ENCODE results near the gene CSTF2T. TPM values are rescaled to one million over a fixed set of nuclear protein-coding genes. Genes with fewer than 3 reads are reported as not detected.
"Not testable (repeated sequence)": the region's sequence is repeated elsewhere in the genome, so short reads cannot be mapped to it uniquely, and the experiment has no call there.

The CSTF2T gene
- polyA plus RNA-seq, 3 donors from 2014 or later: 10.0 to 19.2 (median 11.7) TPM

GRCh38 chr10:51688826-51689225 lies 10.6 kb downstream of the CSTF2T start:
- not testable (repeated sequence) for H3K4me1 Mint-ChIP-seq; DNase-seq; H3K4me3 Mint-ChIP-seq; H3K9me3 Mint-ChIP-seq; H3K27ac Mint-ChIP-seq; H3K36me3 Mint-ChIP-seq; H3K27me3 Mint-ChIP-seq (ENCODE audit: low read depth in 3 of 3)

GRCh38 chr10:51687296-51687695 lies 12.1 kb downstream of the CSTF2T start:
- no peak for DNase-seq
- no peak overlapping the region for H3K27ac Mint-ChIP-seq
- no peaks in the 10 kb centered on the region for H3K4me1 Mint-ChIP-seq
- H3K4me3 Mint-ChIP-seq: no peak overlapping the region
- no peaks in the 10 kb centered on the region for H3K36me3 Mint-ChIP-seq
- peaks cover 0 to 1% (median 0%) of the 10 kb centered on the region in 6 donors for H3K9me3 Mint-ChIP-seq
- H3K27me3 Mint-ChIP-seq (ENCODE audit: low read depth in 3 of 3): peaks cover 2 to 5% (median 4%) of the 10 kb centered on the region in 3 donors

GRCh38 chr10:51685768-51686167 lies 13.6 kb downstream of the CSTF2T start:
- DNase-seq: no peak
- H3K4me1 Mint-ChIP-seq: no peaks in the 10 kb centered on the region
- no peaks in the 10 kb centered on the region for H3K36me3 Mint-ChIP-seq
- H3K27ac Mint-ChIP-seq: no peak overlapping the region
- peaks cover 0 to 1% (median 0%) of the 10 kb centered on the region in 6 donors for H3K9me3 Mint-ChIP-seq
- no peak overlapping the region for H3K4me3 Mint-ChIP-seq
- H3K27me3 Mint-ChIP-seq (ENCODE audit: low read depth in 3 of 3): peaks cover 3 to 4% (median 4%) of the 10 kb centered on the region in 3 donors

- Mint-ChIP-seq H3K4me3 (no peak overlapping the region), H3K27me3 (ENCODE audit: low read depth in 3 of 3) (peaks cover 4 to 8% (median 4%) of the 10 kb centered on the region in 3 donors), H3K4me1 (no peaks in the 10 kb centered on the region), H3K27ac (no peak overlapping the region), H3K36me3 (no peaks in the 10 kb centered on the region), H3K9me3 (no peaks in the 10 kb centered on the region)
- DNase-seq: no peak
These were observed 16.2 kb downstream of the CSTF2T start for GRCh38 chr10:51683031-51683691.

- no peaks in the 10 kb centered on the region for H3K4me1 Mint-ChIP-seq
- peaks cover 4 to 10% (median 5%) of the 10 kb centered on the region in 3 donors for H3K27me3 Mint-ChIP-seq (ENCODE audit: low read depth in 3 of 3)
- H3K9me3 Mint-ChIP-seq: no peaks in the 10 kb centered on the region
- H3K36me3 Mint-ChIP-seq: no peaks in the 10 kb centered on the region
- H3K4me3 Mint-ChIP-seq: no peak overlapping the region
- H3K27ac Mint-ChIP-seq: no peak overlapping the region
- DNase-seq: no peak
These were observed 19.6 kb downstream of the CSTF2T start for GRCh38 chr10:51679841-51680240.

- Mint-ChIP-seq H3K36me3 (no peaks in the 10 kb centered on the region), H3K27me3 (ENCODE audit: low read depth in 3 of 3) (peaks cover 0 to 9% (median 2%) of the 10 kb centered on the region in 3 donors), H3K4me3 (no peak overlapping the region), H3K27ac (no peak overlapping the region), H3K4me1 (no peaks in the 10 kb centered on the region), H3K9me3 (peaks cover 0 to 8% (median 0%) of the 10 kb centered on the region in 6 donors)
- DNase-seq: no peak
These were observed 24.3 kb downstream of the CSTF2T start for GRCh38 chr10:51675088-51675487.

GRCh38 chr10:51672039-51672535 lies 27.3 kb downstream of the CSTF2T start:
- no peaks in the 10 kb centered on the region for H3K36me3 Mint-ChIP-seq

GRCh38 chr10:51669041-51669440 lies 30.4 kb downstream of the CSTF2T start:
- no peak for DNase-seq
- H3K4me1 Mint-ChIP-seq: no peaks in the 10 kb centered on the region
- H3K36me3 Mint-ChIP-seq: no peaks in the 10 kb centered on the region
- H3K4me3 Mint-ChIP-seq: no peak overlapping the region
- peaks cover 0 to 8% (median 0%) of the 10 kb centered on the region in 6 donors for H3K9me3 Mint-ChIP-seq
- peaks cover 0 to 9% (median 0%) of the 10 kb centered on the region in 3 donors for H3K27me3 Mint-ChIP-seq (ENCODE audit: low read depth in 3 of 3)
- no peak overlapping the region for H3K27ac Mint-ChIP-seq

More at GRCh38 chr10:51672039-51672535, 27.3 kb downstream of the CSTF2T start:
- H3K27ac Mint-ChIP-seq: no peak overlapping the region
- H3K27me3 Mint-ChIP-seq (ENCODE audit: low read depth in 3 of 3): peaks cover 2 to 9% (median 6%) of the 10 kb centered on the region in 3 donors
- H3K9me3 Mint-ChIP-seq: peaks cover 0 to 8% (median 0%) of the 10 kb centered on the region in 6 donors
- no peak overlapping the region for H3K4me3 Mint-ChIP-seq
- H3K4me1 Mint-ChIP-seq: no peaks in the 10 kb centered on the region
- DNase-seq: no peak

- Mint-ChIP-seq H3K4me1 (no peaks in the 10 kb centered on the region), H3K9me3 (peaks cover 0 to 8% (median 0%) of the 10 kb centered on the region in 6 donors), H3K4me3 (no peak overlapping the region), H3K27ac (no peak overlapping the region), H3K36me3 (no peaks in the 10 kb centered on the region), H3K27me3 (ENCODE audit: low read depth in 3 of 3) (peaks cover 0 to 9% (median 0%) of the 10 kb centered on the region in 3 donors)
- no peak for DNase-seq
These were observed 31.1 kb downstream of the CSTF2T start for GRCh38 chr10:51668336-51668689.

- H3K27me3 Mint-ChIP-seq (ENCODE audit: low read depth in 3 of 3): peaks cover 0 to 9% (median 0%) of the 10 kb centered on the region in 3 donors
- no peak overlapping the region for H3K4me3 Mint-ChIP-seq
- H3K4me1 Mint-ChIP-seq: no peaks in the 10 kb centered on the region
- H3K36me3 Mint-ChIP-seq: no peaks in the 10 kb centered on the region
- no peak for DNase-seq
- H3K9me3 Mint-ChIP-seq: peaks cover 0 to 8% (median 0%) of the 10 kb centered on the region in 6 donors
- no peak overlapping the region for H3K27ac Mint-ChIP-seq
These were observed 31.6 kb downstream of the CSTF2T start for GRCh38 chr10:51667678-51668335.

- H3K36me3 Mint-ChIP-seq: no peaks in the 10 kb centered on the region
- H3K4me3 Mint-ChIP-seq: no peak overlapping the region
- peaks cover 0 to 9% (median 0%) of the 10 kb centered on the region in 3 donors for H3K27me3 Mint-ChIP-seq (ENCODE audit: low read depth in 3 of 3)
- no peaks in the 10 kb centered on the region for H3K4me1 Mint-ChIP-seq
- no peak overlapping the region for H3K27ac Mint-ChIP-seq
- H3K9me3 Mint-ChIP-seq: no peaks in the 10 kb centered on the region
- no peak for DNase-seq
These were observed 32.9 kb downstream of the CSTF2T start for GRCh38 chr10:51666456-51666855.

GRCh38 chr10:51663086-51663485 lies 36.3 kb downstream of the CSTF2T start:
- Mint-ChIP-seq H3K4me3 (no peak overlapping the region), H3K4me1 (no peaks in the 10 kb centered on the region), H3K9me3 (no peaks in the 10 kb centered on the region), H3K36me3 (no peaks in the 10 kb centered on the region), H3K27ac (no peak overlapping the region), H3K27me3 (ENCODE audit: low read depth in 3 of 3) (peaks cover 0 to 5% (median 0%) of the 10 kb centered on the region in 3 donors)
- no peak for DNase-seq

- Mint-ChIP-seq H3K27ac (no peak overlapping the region), H3K4me3 (no peak overlapping the region), H3K36me3 (no peaks in the 10 kb centered on the region), H3K27me3 (ENCODE audit: low read depth in 3 of 3) (peaks cover 0 to under 1% (median under 1%) of the 10 kb centered on the region in 3 donors), H3K4me1 (no peaks in the 10 kb centered on the region), H3K9me3 (no peaks in the 10 kb centered on the region)
- DNase-seq: no peak
These were observed 40.1 kb downstream of the CSTF2T start for GRCh38 chr10:51659344-51659743.

GRCh38 chr10:51658000-51658399 lies 41.4 kb downstream of the CSTF2T start:
- no peak overlapping the region for H3K4me3 Mint-ChIP-seq
- no peaks in the 10 kb centered on the region for H3K36me3 Mint-ChIP-seq
- no peak overlapping the region for H3K27ac Mint-ChIP-seq
- no peaks in the 10 kb centered on the region for H3K9me3 Mint-ChIP-seq
- peaks cover 0 to 5% (median 2%) of the 10 kb centered on the region in 3 donors for H3K27me3 Mint-ChIP-seq (ENCODE audit: low read depth in 3 of 3)
- no peaks in the 10 kb centered on the region for H3K4me1 Mint-ChIP-seq
- DNase-seq: no peak
